Measurements from ENCODE around the gene TDO2. TPM values are rescaled to one million over a fixed set of nuclear protein-coding genes. Genes with fewer than 3 reads are reported as not detected.

The TDO2 gene
- total RNA-seq, 1 experiment from 2014 or later: 0.13 TPM

DNA sequence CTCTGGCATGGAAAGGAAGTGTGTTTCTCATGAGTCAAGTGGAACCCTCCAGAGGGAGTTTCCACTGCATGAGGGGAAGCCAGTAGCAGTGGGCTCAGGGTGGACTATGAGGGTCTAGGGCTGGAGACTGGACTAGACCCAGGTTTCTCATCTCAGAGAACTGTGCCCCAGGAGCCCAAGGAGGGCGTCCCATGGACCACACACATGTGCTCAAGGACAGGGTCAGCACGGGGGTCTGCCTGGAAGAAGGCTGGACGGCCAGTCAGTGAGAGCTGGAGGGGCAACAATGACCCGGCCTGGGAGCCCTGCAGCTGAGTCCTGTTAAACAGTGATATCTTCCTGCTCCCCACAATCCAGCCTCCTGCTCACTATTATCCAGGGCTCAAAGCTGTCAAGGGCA, 55.9 kb downstream of the TDO2 start:
- TF ChIP-seq HMGA2 (CRISPR knock-in tag; IDR thresholded peaks at IDR 0.05): no peak
- no peak for TF ChIP-seq SOX15 (CRISPR knock-in tag; IDR thresholded peaks at IDR 0.05)
- TF ChIP-seq EMX1 (CRISPR knock-in tag; IDR thresholded peaks at IDR 0.05): no peak
- no peak for TF ChIP-seq GTF2I (CRISPR knock-in tag; conservative IDR thresholded peaks at IDR 0.05)
- TF ChIP-seq RORB (CRISPR knock-in tag; IDR thresholded peaks at IDR 0.05): no peak
- TF ChIP-seq, protein P1, sequence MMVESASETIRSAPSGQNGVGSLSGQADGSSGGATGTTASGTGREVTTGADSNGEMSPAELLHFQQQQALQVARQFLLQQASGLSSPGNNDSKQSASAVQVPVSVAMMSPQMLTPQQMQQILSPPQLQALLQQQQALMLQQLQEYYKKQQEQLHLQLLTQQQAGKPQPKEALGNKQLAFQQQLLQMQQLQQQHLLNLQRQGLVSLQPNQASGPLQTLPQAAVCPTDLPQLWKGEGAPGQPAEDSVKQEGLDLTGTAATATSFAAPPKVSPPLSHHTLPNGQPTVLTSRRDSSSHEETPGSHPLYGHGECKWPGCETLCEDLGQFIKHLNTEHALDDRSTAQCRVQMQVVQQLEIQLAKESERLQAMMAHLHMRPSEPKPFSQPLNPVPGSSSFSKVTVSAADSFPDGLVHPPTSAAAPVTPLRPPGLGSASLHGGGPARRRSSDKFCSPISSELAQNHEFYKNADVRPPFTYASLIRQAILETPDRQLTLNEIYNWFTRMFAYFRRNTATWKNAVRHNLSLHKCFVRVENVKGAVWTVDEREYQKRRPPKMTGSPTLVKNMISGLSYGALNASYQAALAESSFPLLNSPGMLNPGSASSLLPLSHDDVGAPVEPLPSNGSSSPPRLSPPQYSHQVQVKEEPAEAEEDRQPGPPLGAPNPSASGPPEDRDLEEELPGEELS (CRISPR knock-in tag; IDR thresholded peaks at IDR 0.05): no peak
- TF ChIP-seq PRRX2 (CRISPR knock-in tag; IDR thresholded peaks at IDR 0.05): no peak
- TF ChIP-seq, protein P2, sequence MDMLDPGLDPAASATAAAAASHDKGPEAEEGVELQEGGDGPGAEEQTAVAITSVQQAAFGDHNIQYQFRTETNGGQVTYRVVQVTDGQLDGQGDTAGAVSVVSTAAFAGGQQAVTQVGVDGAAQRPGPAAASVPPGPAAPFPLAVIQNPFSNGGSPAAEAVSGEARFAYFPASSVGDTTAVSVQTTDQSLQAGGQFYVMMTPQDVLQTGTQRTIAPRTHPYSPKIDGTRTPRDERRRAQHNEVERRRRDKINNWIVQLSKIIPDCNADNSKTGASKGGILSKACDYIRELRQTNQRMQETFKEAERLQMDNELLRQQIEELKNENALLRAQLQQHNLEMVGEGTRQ (CRISPR knock-in tag; IDR thresholded peaks at IDR 0.05): no peak
- no peak for TF ChIP-seq CREB1 (CRISPR knock-in tag; IDR thresholded peaks at IDR 0.05)
- no peak for TF ChIP-seq IRF2 (CRISPR knock-in tag; IDR thresholded peaks at IDR 0.05; ENCODE audit: borderline replicate concordance, low read depth)
- TF ChIP-seq, protein P3, sequence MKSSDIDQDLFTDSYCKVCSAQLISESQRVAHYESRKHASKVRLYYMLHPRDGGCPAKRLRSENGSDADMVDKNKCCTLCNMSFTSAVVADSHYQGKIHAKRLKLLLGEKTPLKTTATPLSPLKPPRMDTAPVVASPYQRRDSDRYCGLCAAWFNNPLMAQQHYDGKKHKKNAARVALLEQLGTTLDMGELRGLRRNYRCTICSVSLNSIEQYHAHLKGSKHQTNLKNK (CRISPR knock-in tag; IDR thresholded peaks at IDR 0.05): no peak
- TF ChIP-seq, protein P4, sequence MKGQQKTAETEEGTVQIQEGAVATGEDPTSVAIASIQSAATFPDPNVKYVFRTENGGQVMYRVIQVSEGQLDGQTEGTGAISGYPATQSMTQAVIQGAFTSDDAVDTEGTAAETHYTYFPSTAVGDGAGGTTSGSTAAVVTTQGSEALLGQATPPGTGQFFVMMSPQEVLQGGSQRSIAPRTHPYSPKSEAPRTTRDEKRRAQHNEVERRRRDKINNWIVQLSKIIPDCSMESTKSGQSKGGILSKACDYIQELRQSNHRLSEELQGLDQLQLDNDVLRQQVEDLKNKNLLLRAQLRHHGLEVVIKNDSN (CRISPR knock-in tag; IDR thresholded peaks at IDR 0.05): no peak
- TF ChIP-seq ZNF232 (CRISPR knock-in tag; IDR thresholded peaks at IDR 0.05): no peak
- no peak for DNase-seq (ENCODE audit: low spot score)
- ChIA-PET CTCF (no interaction called here), POLR2A (no interaction called here)
- Mint-ChIP-seq H3K27ac (no peak overlapping the region), H3K27me3 (ENCODE audit: low read depth) (peaks cover under 1% of the 10 kb centered on the region; the same call in 1 of the 2 replicates), H3K4me1 (peaks cover 13% of the 10 kb centered on the region), H3K4me3 (no peak overlapping the region), H3K36me3 (0 out of 2 replicates have a peak, but pooled peaks cover 3% of the 10 kb centered on the region), H3K9me3 (peaks cover 9% of the 10 kb centered on the region)
- no peak for ATAC-seq

DNA sequence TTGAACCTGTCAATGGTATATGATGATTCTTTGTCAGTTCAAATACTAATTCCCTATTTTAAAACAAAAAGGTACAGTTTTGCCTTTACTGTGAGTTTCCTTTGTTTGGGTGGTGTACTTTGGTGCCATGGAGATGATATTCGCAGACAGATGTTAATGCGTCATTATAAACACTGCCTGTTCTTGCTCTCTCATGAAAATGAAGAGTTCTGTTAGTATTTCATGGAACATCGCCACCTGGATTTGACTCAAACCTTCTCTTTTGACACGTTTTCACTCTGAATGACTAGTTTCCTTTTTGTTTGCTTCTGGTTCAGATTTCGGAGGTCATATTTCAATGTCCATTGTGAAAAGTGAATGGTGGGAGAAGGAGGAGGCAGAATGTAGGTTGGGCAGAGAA, 57.0 kb downstream of the TDO2 start:
- H3K36me3 Mint-ChIP-seq: 0 out of 2 replicates have a peak, but pooled peaks cover 3% of the 10 kb centered on the region
- no peak overlapping the region for H3K4me3 Mint-ChIP-seq
- no peak for ATAC-seq
- peaks cover 13% of the 10 kb centered on the region for H3K4me1 Mint-ChIP-seq
- no peak overlapping the region for H3K27ac Mint-ChIP-seq
- POLR2A ChIA-PET: no interaction called here
- peaks cover 9% of the 10 kb centered on the region for H3K9me3 Mint-ChIP-seq
- CTCF ChIA-PET: no interaction called here
- no peak for DNase-seq (ENCODE audit: low spot score)
- no peaks in the 10 kb centered on the region; the same call in 1 of the 2 replicates for H3K27me3 Mint-ChIP-seq (ENCODE audit: low read depth)
- TF ChIP-seq GABPB1 (CRISPR knock-in tag; IDR thresholded peaks at IDR 0.05) (no peak), NR3C1 (CRISPR knock-in tag; conservative IDR thresholded peaks at IDR 0.05; ENCODE audit: low read depth) (no peak), PRRX2 (CRISPR knock-in tag; IDR thresholded peaks at IDR 0.05) (no peak), ZNF263 (CRISPR knock-in tag; IDR thresholded peaks at IDR 0.05; ENCODE audit: low read depth) (no peak), ZNF416 (CRISPR knock-in tag; IDR thresholded peaks at IDR 0.05) (no peak), MXD4 (CRISPR knock-in tag; IDR thresholded peaks at IDR 0.05; ENCODE audit: borderline replicate concordance) (no peak), JAZF1 (CRISPR knock-in tag; IDR thresholded peaks at IDR 0.05) (no peak), ZNF423 (CRISPR knock-in tag; IDR thresholded peaks at IDR 0.05) (no peak)
- TF ChIP-seq, protein P5, sequence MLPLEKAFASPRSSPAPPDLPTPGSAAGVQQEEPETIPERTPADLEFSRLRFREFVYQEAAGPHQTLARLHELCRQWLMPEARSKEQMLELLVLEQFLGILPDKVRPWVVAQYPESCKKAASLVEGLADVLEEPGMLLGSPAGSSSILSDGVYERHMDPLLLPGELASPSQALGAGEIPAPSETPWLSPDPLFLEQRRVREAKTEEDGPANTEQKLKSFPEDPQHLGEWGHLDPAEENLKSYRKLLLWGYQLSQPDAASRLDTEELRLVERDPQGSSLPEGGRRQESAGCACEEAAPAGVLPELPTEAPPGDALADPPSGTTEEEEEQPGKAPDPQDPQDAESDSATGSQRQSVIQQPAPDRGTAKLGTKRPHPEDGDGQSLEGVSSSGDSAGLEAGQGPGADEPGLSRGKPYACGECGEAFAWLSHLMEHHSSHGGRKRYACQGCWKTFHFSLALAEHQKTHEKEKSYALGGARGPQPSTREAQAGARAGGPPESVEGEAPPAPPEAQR (CRISPR knock-in tag; IDR thresholded peaks at IDR 0.05): no peak
- TF ChIP-seq, protein P6, sequence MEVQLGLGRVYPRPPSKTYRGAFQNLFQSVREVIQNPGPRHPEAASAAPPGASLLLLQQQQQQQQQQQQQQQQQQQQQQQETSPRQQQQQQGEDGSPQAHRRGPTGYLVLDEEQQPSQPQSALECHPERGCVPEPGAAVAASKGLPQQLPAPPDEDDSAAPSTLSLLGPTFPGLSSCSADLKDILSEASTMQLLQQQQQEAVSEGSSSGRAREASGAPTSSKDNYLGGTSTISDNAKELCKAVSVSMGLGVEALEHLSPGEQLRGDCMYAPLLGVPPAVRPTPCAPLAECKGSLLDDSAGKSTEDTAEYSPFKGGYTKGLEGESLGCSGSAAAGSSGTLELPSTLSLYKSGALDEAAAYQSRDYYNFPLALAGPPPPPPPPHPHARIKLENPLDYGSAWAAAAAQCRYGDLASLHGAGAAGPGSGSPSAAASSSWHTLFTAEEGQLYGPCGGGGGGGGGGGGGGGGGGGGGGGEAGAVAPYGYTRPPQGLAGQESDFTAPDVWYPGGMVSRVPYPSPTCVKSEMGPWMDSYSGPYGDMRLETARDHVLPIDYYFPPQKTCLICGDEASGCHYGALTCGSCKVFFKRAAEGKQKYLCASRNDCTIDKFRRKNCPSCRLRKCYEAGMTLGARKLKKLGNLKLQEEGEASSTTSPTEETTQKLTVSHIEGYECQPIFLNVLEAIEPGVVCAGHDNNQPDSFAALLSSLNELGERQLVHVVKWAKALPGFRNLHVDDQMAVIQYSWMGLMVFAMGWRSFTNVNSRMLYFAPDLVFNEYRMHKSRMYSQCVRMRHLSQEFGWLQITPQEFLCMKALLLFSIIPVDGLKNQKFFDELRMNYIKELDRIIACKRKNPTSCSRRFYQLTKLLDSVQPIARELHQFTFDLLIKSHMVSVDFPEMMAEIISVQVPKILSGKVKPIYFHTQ (CRISPR knock-in tag; IDR thresholded peaks at IDR 0.05): no peak
- TF ChIP-seq, protein P7, sequence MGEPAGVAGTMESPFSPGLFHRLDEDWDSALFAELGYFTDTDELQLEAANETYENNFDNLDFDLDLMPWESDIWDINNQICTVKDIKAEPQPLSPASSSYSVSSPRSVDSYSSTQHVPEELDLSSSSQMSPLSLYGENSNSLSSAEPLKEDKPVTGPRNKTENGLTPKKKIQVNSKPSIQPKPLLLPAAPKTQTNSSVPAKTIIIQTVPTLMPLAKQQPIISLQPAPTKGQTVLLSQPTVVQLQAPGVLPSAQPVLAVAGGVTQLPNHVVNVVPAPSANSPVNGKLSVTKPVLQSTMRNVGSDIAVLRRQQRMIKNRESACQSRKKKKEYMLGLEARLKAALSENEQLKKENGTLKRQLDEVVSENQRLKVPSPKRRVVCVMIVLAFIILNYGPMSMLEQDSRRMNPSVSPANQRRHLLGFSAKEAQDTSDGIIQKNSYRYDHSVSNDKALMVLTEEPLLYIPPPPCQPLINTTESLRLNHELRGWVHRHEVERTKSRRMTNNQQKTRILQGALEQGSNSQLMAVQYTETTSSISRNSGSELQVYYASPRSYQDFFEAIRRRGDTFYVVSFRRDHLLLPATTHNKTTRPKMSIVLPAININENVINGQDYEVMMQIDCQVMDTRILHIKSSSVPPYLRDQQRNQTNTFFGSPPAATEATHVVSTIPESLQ (CRISPR knock-in tag; IDR thresholded peaks at IDR 0.05): no peak
- TF ChIP-seq, protein P8, sequence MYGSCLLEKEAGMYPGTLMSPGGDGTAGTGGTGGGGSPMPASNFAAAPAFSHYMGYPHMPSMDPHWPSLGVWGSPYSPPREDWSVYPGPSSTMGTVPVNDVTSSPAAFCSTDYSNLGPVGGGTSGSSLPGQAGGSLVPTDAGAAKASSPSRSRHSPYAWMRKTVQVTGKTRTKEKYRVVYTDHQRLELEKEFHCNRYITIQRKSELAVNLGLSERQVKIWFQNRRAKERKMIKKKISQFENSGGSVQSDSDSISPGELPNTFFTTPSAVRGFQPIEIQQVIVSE (CRISPR knock-in tag; IDR thresholded peaks at IDR 0.05; ENCODE audit: borderline replicate concordance): no peak
- TF ChIP-seq, protein P9, sequence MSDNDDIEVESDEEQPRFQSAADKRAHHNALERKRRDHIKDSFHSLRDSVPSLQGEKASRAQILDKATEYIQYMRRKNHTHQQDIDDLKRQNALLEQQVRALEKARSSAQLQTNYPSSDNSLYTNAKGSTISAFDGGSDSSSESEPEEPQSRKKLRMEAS (CRISPR knock-in tag; IDR thresholded peaks at IDR 0.05): no peak
